ENCODE data around the gene SRP68. TPM values are rescaled to one million over a fixed set of nuclear protein-coding genes. Genes with fewer than 3 reads are reported as not detected.

Gene SRP68

DNA sequence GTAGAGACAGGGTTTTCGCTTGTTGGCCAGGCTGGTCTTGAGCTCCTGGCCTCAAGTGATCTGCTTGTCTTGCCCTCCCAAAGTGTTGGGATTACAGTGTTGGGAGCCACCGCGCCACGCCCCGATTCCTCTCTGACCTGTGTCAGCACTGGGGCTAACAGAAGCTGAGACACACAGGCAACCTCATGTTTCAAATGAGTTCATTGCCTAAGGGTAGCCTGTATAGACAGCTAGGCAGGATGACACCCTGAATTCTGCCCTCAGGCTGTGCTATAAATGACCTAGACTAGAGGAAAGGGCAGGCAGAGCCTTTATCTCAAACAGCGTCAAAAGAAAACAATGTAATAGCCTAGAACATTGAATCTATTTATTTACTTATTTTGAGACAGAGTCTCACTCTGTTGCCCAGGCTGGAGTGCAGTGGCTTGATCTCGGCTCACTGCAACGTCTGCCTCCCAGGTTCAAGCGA, 74.0 kb downstream of the SRP68 start:
- Histone ChIP-seq H3K4me3 (ENCODE audit: low read length) (no peak overlapping the region), H3K4me1 (ENCODE audit: control insufficient read depth, insufficient read depth, low read length) (peaks cover 10% of the 10 kb centered on the region), H3K27me3 (ENCODE audit: control insufficient read depth, insufficient read depth, low read length) (no peaks in the 10 kb centered on the region), H3K36me3 (ENCODE audit: insufficient read depth, low read length) (peaks cover 9% of the 10 kb centered on the region), H3K4me2 (ENCODE audit: low read length) (no peak overlapping the region), H3K9me3 (replicated peaks; ENCODE audit: low read length) (no peaks in the 10 kb centered on the region), H3K9ac (ENCODE audit: low read depth, low read length) (no peak overlapping the region)

DNA sequence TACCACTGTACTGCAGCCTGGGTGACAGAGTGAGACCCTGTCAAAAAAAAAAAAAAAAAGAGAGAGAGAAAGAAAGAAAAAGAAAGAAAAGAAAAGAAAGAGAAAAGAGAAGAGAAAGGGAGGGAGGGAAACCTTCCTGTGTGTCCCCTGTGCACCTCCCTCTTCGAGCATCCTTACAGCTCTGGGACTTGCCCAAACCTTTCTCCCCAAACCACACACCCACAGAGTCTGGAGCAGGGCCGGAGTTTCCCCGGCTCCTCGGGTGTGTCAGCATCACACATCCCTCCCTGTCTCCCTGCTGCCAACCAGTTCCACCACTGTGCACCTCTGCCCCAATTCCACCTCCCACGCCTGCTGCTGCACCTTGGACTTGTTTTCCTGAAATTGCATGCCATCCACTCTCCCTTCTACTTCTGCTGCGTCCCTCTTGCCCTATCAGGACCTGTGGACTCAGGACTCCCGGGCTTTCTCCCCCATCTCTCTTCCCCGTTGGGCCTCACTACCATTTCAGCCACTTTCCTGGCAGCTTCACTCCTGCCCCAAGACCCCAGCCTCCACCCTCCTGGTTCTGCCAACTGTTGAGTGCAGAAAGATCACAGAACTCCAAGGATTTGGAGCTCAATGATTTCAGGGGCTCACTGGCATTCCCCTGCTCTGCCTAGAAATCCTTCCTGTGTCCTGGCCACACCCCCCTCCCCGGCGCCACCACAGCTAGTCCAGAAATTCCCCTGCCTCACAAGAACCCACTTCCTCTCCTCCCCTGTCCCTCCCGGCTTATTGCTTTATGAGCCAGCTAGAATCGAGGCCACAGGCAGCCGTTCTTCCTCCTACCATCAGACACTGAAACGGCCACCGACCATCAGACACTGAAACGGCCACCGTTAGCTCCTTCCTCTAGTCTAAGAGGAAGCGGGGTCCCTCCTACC, 75.4 kb downstream of the SRP68 start:
- Histone ChIP-seq H3K4me2 (ENCODE audit: low read length) (peak overlapping the region; percentile 41), H3K4me1 (ENCODE audit: control insufficient read depth, insufficient read depth, low read length) (peaks cover 10% of the 10 kb centered on the region), H3K9ac (ENCODE audit: low read depth, low read length) (no peak overlapping the region), H3K36me3 (ENCODE audit: insufficient read depth, low read length) (peaks cover 8% of the 10 kb centered on the region), H3K27me3 (ENCODE audit: control insufficient read depth, insufficient read depth, low read length) (no peaks in the 10 kb centered on the region), H3K4me3 (ENCODE audit: low read length) (no peak overlapping the region), H3K9me3 (replicated peaks; ENCODE audit: low read length) (no peaks in the 10 kb centered on the region)

GRCh38 chr17:75995385-75995925, 76.9 kb downstream of the SRP68 start:
- peaks cover 8% of the 10 kb centered on the region for H3K36me3 ChIP-seq (ENCODE audit: insufficient read depth, low read length)
- H3K27me3 ChIP-seq (ENCODE audit: control insufficient read depth, insufficient read depth, low read length), result no peaks in the 10 kb centered on the region
- H3K4me3 ChIP-seq (ENCODE audit: low read length), result no peak overlapping the region
- no peak overlapping the region for H3K9ac ChIP-seq (ENCODE audit: low read depth, low read length)
- H3K9me3 ChIP-seq (replicated peaks; ENCODE audit: low read length), result no peaks in the 10 kb centered on the region
- no peak overlapping the region for H3K4me2 ChIP-seq (ENCODE audit: low read length)
- H3K4me1 ChIP-seq (ENCODE audit: control insufficient read depth, insufficient read depth, low read length), result peaks cover 10% of the 10 kb centered on the region

- Histone ChIP-seq H3K9me3 (replicated peaks; ENCODE audit: low read length) (no peaks in the 10 kb centered on the region), H3K27me3 (ENCODE audit: control insufficient read depth, insufficient read depth, low read length) (no peaks in the 10 kb centered on the region), H3K4me3 (ENCODE audit: low read length) (no peak overlapping the region), H3K9ac (ENCODE audit: low read depth, low read length) (no peak overlapping the region), H3K4me2 (ENCODE audit: low read length) (no peak overlapping the region), H3K36me3 (ENCODE audit: insufficient read depth, low read length) (peaks cover 3% of the 10 kb centered on the region), H3K4me1 (ENCODE audit: control insufficient read depth, insufficient read depth, low read length) (peaks cover 10% of the 10 kb centered on the region)
Observed at GRCh38 chr17:75994802-75995370, 77.4 kb downstream of the SRP68 start.

DNA sequence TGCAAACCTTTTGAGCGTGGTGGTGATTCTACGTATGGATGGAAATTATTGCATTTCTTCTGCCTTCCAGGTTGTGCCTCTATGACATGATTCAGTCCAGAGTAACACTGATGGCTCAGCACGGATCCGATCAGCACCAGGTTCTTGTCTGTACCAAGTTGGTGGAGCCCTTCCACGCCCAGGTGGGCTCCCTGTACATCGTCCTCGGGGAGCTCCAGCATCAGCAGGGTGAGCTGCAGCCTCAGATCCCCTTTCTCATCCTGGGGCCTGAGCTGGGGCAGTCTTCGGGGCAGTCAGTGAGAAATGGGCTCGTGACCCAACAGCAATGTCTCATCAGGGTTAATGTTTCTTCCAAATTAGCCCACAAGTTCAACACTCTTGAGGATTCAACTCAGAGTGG, 80.9 kb downstream of the SRP68 start:
- no peak overlapping the region for H3K4me3 ChIP-seq (ENCODE audit: low read length)
- no peaks in the 10 kb centered on the region for H3K4me1 ChIP-seq (ENCODE audit: control insufficient read depth, insufficient read depth, low read length)
- no peaks in the 10 kb centered on the region for H3K9me3 ChIP-seq (replicated peaks; ENCODE audit: low read length)
- H3K36me3 ChIP-seq (ENCODE audit: insufficient read depth, low read length), result peaks cover 3% of the 10 kb centered on the region
- H3K27me3 ChIP-seq (ENCODE audit: control insufficient read depth, insufficient read depth, low read length), result no peaks in the 10 kb centered on the region
- H3K4me2 ChIP-seq (ENCODE audit: low read length), result no peak overlapping the region
- no peak overlapping the region for H3K9ac ChIP-seq (ENCODE audit: low read depth, low read length)

Small RNA genes within 50 kb of the gene (small RNA-seq; reads per million reads assigned to genes)
- gene MIR6868, result not detected

Measured in skeletal muscle satellite cell (primary cell).